ENCODE data around the gene PEAK1. TPM values are rescaled to one million over a fixed set of nuclear protein-coding genes. Genes with fewer than 3 reads are reported as not detected.

The PEAK1 gene
- total RNA-seq, 1 donor from 2014 or later, result 27.7 TPM

DNA sequence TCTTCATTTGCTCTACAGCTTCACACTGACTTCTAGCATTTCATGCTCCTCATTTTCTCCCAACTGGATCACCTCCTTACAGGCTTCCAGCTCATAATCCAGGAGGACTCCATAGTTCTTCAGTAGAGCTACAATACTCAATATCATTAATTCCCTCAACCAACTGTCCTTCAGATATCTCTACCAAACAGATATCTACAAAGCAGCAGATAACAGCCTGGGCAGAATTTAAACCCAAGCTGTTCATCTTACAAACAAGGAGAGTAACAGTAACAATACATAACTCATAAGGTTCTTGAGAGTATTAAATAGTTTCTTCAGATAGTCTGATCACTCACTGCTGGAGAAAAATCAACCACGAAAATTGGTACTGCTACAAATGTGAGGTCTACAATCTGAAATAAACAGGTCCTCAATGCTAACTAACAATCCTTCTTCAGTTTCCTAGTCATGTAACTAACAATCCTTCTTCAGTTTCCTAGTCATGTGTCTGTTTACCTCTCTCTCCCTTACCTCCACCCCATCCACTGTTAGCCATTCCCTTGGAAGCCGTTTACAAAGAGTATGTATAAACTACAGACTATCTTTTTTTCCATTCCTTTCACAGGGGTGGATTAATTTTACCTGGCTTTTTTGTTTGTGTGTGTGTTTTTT is 5.0 kb downstream of the PEAK1 start:
- DNase-seq (ENCODE audit: extremely low spot score in 2 of 2), result no peak
- H3K27ac ChIP-seq, result no peak overlapping the region
- intact Hi-C loops (cut with DNase I), result no loop called here
- H3K27me3 ChIP-seq, result no peaks in the 10 kb centered on the region
- H3K9me3 ChIP-seq, result no peaks in the 10 kb centered on the region
- no peak overlapping the region for H3K4me3 ChIP-seq
- H3K36me3 ChIP-seq, result no peaks in the 10 kb centered on the region
- peaks cover 38% of the 10 kb centered on the region for H3K4me1 ChIP-seq
- TF ChIP-seq, protein P1, sequence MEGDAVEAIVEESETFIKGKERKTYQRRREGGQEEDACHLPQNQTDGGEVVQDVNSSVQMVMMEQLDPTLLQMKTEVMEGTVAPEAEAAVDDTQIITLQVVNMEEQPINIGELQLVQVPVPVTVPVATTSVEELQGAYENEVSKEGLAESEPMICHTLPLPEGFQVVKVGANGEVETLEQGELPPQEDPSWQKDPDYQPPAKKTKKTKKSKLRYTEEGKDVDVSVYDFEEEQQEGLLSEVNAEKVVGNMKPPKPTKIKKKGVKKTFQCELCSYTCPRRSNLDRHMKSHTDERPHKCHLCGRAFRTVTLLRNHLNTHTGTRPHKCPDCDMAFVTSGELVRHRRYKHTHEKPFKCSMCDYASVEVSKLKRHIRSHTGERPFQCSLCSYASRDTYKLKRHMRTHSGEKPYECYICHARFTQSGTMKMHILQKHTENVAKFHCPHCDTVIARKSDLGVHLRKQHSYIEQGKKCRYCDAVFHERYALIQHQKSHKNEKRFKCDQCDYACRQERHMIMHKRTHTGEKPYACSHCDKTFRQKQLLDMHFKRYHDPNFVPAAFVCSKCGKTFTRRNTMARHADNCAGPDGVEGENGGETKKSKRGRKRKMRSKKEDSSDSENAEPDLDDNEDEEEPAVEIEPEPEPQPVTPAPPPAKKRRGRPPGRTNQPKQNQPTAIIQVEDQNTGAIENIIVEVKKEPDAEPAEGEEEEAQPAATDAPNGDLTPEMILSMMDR (IDR thresholded peaks at IDR 0.05), result no peak
- TF ChIP-seq POLR2AphosphoS5 (IDR thresholded peaks at IDR 0.05; ENCODE audit: insufficient read depth in 1 of 2, low read depth in 1 of 2) (no peak), POLR2A (IDR thresholded peaks at IDR 0.05) (no peak)

DNA sequence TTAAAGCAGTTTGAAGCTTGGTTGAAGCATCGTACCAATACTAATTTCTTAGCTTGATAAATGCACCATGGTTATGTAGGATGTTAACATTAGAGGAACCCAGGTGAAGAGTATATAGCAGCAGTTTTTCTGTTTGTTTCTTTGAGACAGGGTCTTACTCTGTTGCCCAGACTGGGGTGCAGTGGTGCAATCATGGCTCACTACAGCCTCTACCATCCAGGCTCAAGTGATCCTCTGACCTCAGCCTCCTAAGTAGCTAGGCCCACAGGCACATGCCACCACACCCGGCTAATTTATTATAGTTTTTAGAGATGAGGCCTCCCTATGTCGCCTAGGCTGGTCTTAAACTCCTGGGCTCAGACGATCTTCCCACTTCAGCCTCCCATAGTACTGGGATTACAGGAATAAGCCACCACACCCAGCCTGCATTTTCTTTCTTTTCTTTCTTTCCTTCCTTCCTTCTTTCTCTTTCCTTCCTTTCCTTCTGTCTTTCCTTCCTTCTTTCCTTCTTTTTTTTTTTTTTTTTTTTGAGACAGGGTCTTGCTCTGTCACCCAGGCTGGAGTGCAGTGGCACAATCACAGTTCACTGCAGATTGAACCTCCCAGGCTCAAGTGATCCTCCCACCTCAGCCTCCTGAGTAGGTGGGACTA is 6.1 kb downstream of the PEAK1 start:
- no peak for TF ChIP-seq POLR2AphosphoS5 (IDR thresholded peaks at IDR 0.05; ENCODE audit: insufficient read depth in 1 of 2, low read depth in 1 of 2)
- TF ChIP-seq POLR2A (IDR thresholded peaks at IDR 0.05), result no peak
- TF ChIP-seq, protein P1 (IDR thresholded peaks at IDR 0.05), result no peak
- DNase-seq (ENCODE audit: extremely low spot score in 2 of 2), result no peak
- Histone ChIP-seq H3K27ac (no peak overlapping the region), H3K27me3 (no peaks in the 10 kb centered on the region), H3K4me1 (peaks cover 44% of the 10 kb centered on the region), H3K4me3 (no peak overlapping the region), H3K9me3 (no peaks in the 10 kb centered on the region), H3K36me3 (no peaks in the 10 kb centered on the region)
- intact Hi-C loops (cut with DNase I), result no loop called here

DNA sequence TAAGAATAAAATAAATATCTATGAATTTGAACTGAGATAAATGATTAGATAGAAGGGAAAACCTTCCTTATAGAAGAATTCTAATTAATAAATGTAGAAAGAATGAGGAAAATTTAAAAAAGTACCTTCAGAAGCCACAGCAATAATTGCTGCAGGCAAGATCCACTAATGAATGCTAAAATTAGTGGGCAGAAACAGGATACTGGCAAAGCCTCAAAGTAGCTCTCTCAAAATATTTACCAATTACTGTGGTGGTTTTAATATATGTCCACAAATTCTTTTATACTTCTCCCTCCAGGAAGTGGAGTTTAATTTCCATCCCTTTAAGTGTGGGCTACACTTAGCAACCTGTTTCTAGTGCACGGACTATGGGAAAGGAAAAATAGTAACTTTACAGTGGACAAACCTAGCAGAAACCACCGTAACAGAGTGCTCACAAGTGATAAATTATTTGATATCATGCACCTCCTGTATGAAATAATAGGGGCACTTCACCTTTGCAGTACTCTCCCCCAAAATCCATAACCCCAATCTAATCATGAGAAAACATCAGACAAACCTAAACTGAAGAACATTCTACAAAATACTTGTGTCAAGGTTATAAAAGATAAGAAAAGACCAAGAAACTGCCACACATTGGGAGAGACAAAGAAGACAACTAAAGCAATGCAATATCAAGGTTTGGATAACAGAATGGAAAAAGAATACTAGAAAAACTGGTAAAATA is 6.8 kb downstream of the PEAK1 start:
- Histone ChIP-seq H3K4me1 (peaks cover 37% of the 10 kb centered on the region), H3K27me3 (no peaks in the 10 kb centered on the region), H3K27ac (no peak overlapping the region), H3K36me3 (no peaks in the 10 kb centered on the region), H3K4me3 (no peak overlapping the region), H3K9me3 (no peaks in the 10 kb centered on the region)
- TF ChIP-seq POLR2A (IDR thresholded peaks at IDR 0.05), result no peak
- no peak for TF ChIP-seq POLR2AphosphoS5 (IDR thresholded peaks at IDR 0.05; ENCODE audit: insufficient read depth in 1 of 2, low read depth in 1 of 2)
- TF ChIP-seq, protein P1 (IDR thresholded peaks at IDR 0.05), result no peak
- intact Hi-C loops (cut with DNase I), result no loop called here
- no peak for DNase-seq (ENCODE audit: extremely low spot score in 2 of 2)

DNA sequence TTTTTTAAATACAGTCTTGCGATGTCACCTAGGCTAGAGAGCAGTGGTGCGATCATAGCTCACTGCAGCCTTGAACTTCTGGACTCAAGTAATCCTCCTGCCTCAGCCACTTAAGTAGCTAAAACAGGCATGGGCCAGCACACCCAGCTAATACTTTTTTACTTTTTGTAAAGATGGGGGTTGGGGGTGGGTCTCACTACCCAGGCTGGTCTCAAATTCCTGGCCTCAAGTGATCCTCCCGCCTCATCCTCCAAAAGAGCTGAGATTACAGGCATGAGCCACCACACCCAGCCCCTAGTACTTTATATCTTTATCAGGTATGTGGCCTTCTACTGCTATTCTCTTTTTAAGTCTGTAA is 8.3 kb downstream of the PEAK1 start:
- no peaks in the 10 kb centered on the region for H3K27me3 ChIP-seq
- intact Hi-C loops (cut with DNase I), result no loop called here
- no peak overlapping the region for H3K4me3 ChIP-seq
- no peaks in the 10 kb centered on the region for H3K36me3 ChIP-seq
- no peaks in the 10 kb centered on the region for H3K9me3 ChIP-seq
- H3K27ac ChIP-seq, result no peak overlapping the region
- TF ChIP-seq POLR2A (IDR thresholded peaks at IDR 0.05) (no peak), POLR2AphosphoS5 (IDR thresholded peaks at IDR 0.05; ENCODE audit: insufficient read depth in 1 of 2, low read depth in 1 of 2) (no peak)
- TF ChIP-seq, protein P1 (IDR thresholded peaks at IDR 0.05), result no peak
- no peak for DNase-seq (ENCODE audit: extremely low spot score in 2 of 2)
- H3K4me1 ChIP-seq, result peaks cover 24% of the 10 kb centered on the region

Measured in vagina (tissue), 2 donors.